ENCODE measurements around the gene NSMCE4A. TPM values are rescaled to one million over a fixed set of nuclear protein-coding genes. Genes with fewer than 3 reads are reported as not detected.
"Not testable (repeated sequence)": the region's sequence is repeated elsewhere in the genome, so short reads cannot be mapped to it uniquely, and the experiment has no call there.

The NSMCE4A gene
- total RNA-seq, 2 experiments from 2014 or later, result 64.8 to 69.6 TPM

- CTCF ChIA-PET, POLR2A ChIA-PET: not testable (repeated sequence)
Measured at GRCh38 chr10:121991727-121992126, 16.7 kb upstream of the NSMCE4A start.

GRCh38 chr10:121990015-121990677, 15.1 kb upstream of the NSMCE4A start:
- ChIA-PET POLR2A (no interaction called here), CTCF (interaction anchor here (0.7 kb wide), 1 partner anchor 487 kb away, joined by 3 read pairs; no protein-coding TSS in a partner anchor)

GRCh38 chr10:121988361-121989324, 13.6 kb upstream of the NSMCE4A start, which contains the start of gene TACC2:
TSS of gene TACC2 (plus strand) at chr10:121989163. CDS start at chr10:122021982, 32,819 bp downstream.
- ChIA-PET CTCF (no interaction called here), POLR2A (no interaction called here)

GRCh38 chr10:121984463-121984862, 9.4 kb upstream of the NSMCE4A start:
- POLR2A ChIA-PET, result no interaction called here
- CTCF ChIA-PET, result interaction anchor here (2.1 kb wide), 1 partner anchor 9 kb away, joined by 6 read pairs; the partner anchor contains the start of gene NSMCE4A

- ChIA-PET POLR2A (no interaction called here), CTCF (interaction anchor here (2.1 kb wide), 1 partner anchor 9 kb away, joined by 6 read pairs; the partner anchor contains the start of gene NSMCE4A)
Measured at GRCh38 chr10:121983852-121984251, 8.8 kb upstream of the NSMCE4A start.

GRCh38 chr10:121981346-121981745, 6.3 kb upstream of the NSMCE4A start:
- ChIA-PET CTCF (no interaction called here), POLR2A (no interaction called here)

- ChIA-PET CTCF (no interaction called here), POLR2A (no interaction called here)
Measured at GRCh38 chr10:121978511-121978910, 3.5 kb upstream of the NSMCE4A start.

GRCh38 chr10:121976607-121977006, 1.6 kb upstream of the NSMCE4A start:
- POLR2A ChIA-PET, result no interaction called here
- CTCF ChIA-PET, result no interaction called here

GRCh38 chr10:121975295-121976086, 474 bp upstream of the NSMCE4A start:
- CTCF ChIA-PET, result interaction anchor here (0.6 to 1.4 kb wide), 3 partner anchors 9 to 44 kb away, joined by 3 to 6 read pairs (median 4); no protein-coding TSS in a partner anchor
- POLR2A ChIA-PET, result interaction anchor here (0.6 to 1.9 kb wide), 2 partner anchors 48 to 142 kb away, joined by 4 to 5 read pairs; partner anchors contain the start of gene ATE1

- ChIA-PET POLR2A (interaction anchor here (1.9 kb wide), 1 partner anchor 46 kb away, joined by 4 read pairs; the partner anchor contains the start of gene ATE1), CTCF (interaction anchor here (1.4 kb wide), 1 partner anchor 11 kb away, joined by 4 read pairs; no protein-coding TSS in a partner anchor)
Measured at GRCh38 chr10:121974019-121974534, 940 bp downstream of the NSMCE4A start.

GRCh38 chr10:121969086-121969485, 5.9 kb downstream of the NSMCE4A start:
- CTCF ChIA-PET, result not testable (repeated sequence)
- POLR2A ChIA-PET, result interaction anchor here (1.1 kb wide), 1 partner anchor 38 kb away, joined by 4 read pairs; no protein-coding TSS in a partner anchor

GRCh38 chr10:121965996-121966395, 9.0 kb downstream of the NSMCE4A start:
- CTCF ChIA-PET, result no interaction called here
- POLR2A ChIA-PET, result no interaction called here

- POLR2A ChIA-PET, result no interaction called here
Measured at GRCh38 chr10:121961456-121961855, 13.6 kb downstream of the NSMCE4A start.

GRCh38 chr10:121959671-121960070, 15.3 kb downstream of the NSMCE4A start:
- POLR2A ChIA-PET, result interaction anchor here (0.6 kb wide), 1 partner anchor 32 kb away, joined by 3 read pairs; no protein-coding TSS in a partner anchor
- CTCF ChIA-PET, result no interaction called here

More at GRCh38 chr10:121961456-121961855, 13.6 kb downstream of the NSMCE4A start:
- CTCF ChIA-PET, result interaction anchor here (0.7 kb wide), 2 partner anchors 11 to 408 kb away, joined by 3 to 4 read pairs; no protein-coding TSS in a partner anchor

- CTCF ChIA-PET, result no interaction called here
Measured at GRCh38 chr10:121956111-121957061, 18.6 kb downstream of the NSMCE4A start.

GRCh38 chr10:121952226-121952625, 22.8 kb downstream of the NSMCE4A start:
- POLR2A ChIA-PET, result no interaction called here
- CTCF ChIA-PET, result interaction anchor here (0.7 kb wide), 1 partner anchor 74 kb away, joined by 3 read pairs; no protein-coding TSS in a partner anchor

More at GRCh38 chr10:121956111-121957061, 18.6 kb downstream of the NSMCE4A start:
- POLR2A ChIA-PET, result no interaction called here

- POLR2A ChIA-PET, result no interaction called here
- CTCF ChIA-PET, result no interaction called here
Measured at GRCh38 chr10:121949451-121949850, 25.6 kb downstream of the NSMCE4A start.

GRCh38 chr10:121949049-121949448, 26.0 kb downstream of the NSMCE4A start:
- CTCF ChIA-PET, result no interaction called here
- POLR2A ChIA-PET, result no interaction called here

Data from activated CD8-positive, alpha-beta memory T cell treated with anti-CD3 and anti-CD28 coated beads for 36 hours (primary cell).